Erythroblast (primary cell): ENCODE results near the gene CTBP2.

Experiments used
- GATA1 ChIP-seq: IDR thresholded peaks from 2 replicates; pipeline ENCODE4 v1.6.1; 2011; ENCODE audit warnings: low read depth, mild to moderate bottlenecking, control low read depth, low read length, moderate library complexity
- POLR2A ChIP-seq: IDR thresholded peaks from 2 replicates; pipeline ENCODE4 v1.6.1; 2011; ENCODE audit warnings: mild to moderate bottlenecking, low read length

- no peak for TF ChIP-seq POLR2A
- TF ChIP-seq GATA1 = no peak
These were observed 40.8 kb upstream of the CTBP2 start for GRCh38 chr10:125201108-125201524.
